GM23338 (cell line): Measurements from ENCODE around the gene RAB3GAP1. TPM values are rescaled to one million over a fixed set of nuclear protein-coding genes. Genes with fewer than 3 reads are reported as not detected.

Experiments used
- ATAC-seq: fragments of 200-7000 bp; cut with Tn5 transposase; 3 replicates; pipeline ENCODE4 v1.9.1; 2020
- DNase-seq: peaks from one replicate; pipeline ENCODE4 v3.0.0-alpha.2; 2015; ENCODE audit warnings: low spot score
- H2AFZ ChIP-seq: fragments of 200-600 bp; sonication (generic); 2 replicates; pipeline ENCODE4 v1.8.0; 2016; ENCODE audit warnings: antibody characterized with exemption, mild to moderate bottlenecking, moderate library complexity
- H3F3A ChIP-seq: fragments of 200-600 bp; sonication (generic); replicated peaks from 2 replicates; pipeline ENCODE4 v1.8.0; 2017; ENCODE audit warnings: antibody characterized with exemption, mixed run types, low read depth
- H3K27ac ChIP-seq: fragments of 200-600 bp; sonication (generic); 2 replicates; pipeline ENCODE4 v1.6.1; 2016; ENCODE audit warnings: low read depth
- H3K27me3 ChIP-seq: fragments of 200-600 bp; sonication (generic); 2 replicates; pipeline ENCODE4 v1.8.0; 2016; ENCODE audit warnings: mild to moderate bottlenecking, mixed run types, moderate library complexity; ENCODE audit not compliant: insufficient read depth
- H3K36me3 ChIP-seq: fragments of 200-600 bp; sonication (generic); 2 replicates; pipeline ENCODE4 v1.8.0; 2016; ENCODE audit warnings: mild to moderate bottlenecking; ENCODE audit not compliant: insufficient read depth
- H3K4me1 ChIP-seq: fragments of 200-600 bp; sonication (generic); 2 replicates; pipeline ENCODE4 v1.8.0; 2016; ENCODE audit warnings: mild to moderate bottlenecking, moderate library complexity; ENCODE audit not compliant: insufficient read depth
- H3K4me2 ChIP-seq: fragments of 200-600 bp; sonication (generic); 2 replicates; pipeline ENCODE4 v1.7.1; 2017; ENCODE audit warnings: mixed run types
- H3K4me3 ChIP-seq: fragments of 200-600 bp; sonication (generic); 2 replicates; pipeline ENCODE4 v1.6.1; 2016; ENCODE audit warnings: mixed run types
- H3K79me2 ChIP-seq: fragments of 200-600 bp; sonication (generic); replicated peaks from 2 replicates; pipeline ENCODE4 v1.8.0; 2017; ENCODE audit warnings: mild to moderate bottlenecking; ENCODE audit not compliant: insufficient read depth
- H3K9me2 ChIP-seq: fragments of 200-600 bp; sonication (generic); 2 replicates; pipeline ENCODE4 v1.8.0; 2017; ENCODE audit not compliant: insufficient read depth
- H4K20me1 ChIP-seq: fragments of 200-600 bp; sonication (generic); replicated peaks from 2 replicates; pipeline ENCODE4 v1.8.0; 2017; ENCODE audit warnings: mild to moderate bottlenecking; ENCODE audit not compliant: insufficient read depth
- H3K27ac Mint-ChIP-seq: 2 replicates; pipeline ENCODE4 v1.8.0; 2020; ENCODE audit warnings: inconsistent platforms, mild to moderate bottlenecking, moderate library complexity, mixed read lengths
- H3K27me3 Mint-ChIP-seq: 3 replicates; pipeline ENCODE4 v1.8.0; 2022; ENCODE audit warnings: low read depth, mild to moderate bottlenecking, moderate library complexity, mixed read lengths, inconsistent platforms; ENCODE audit not compliant: insufficient read depth, poor library complexity
- H3K36me3 Mint-ChIP-seq: 3 replicates; pipeline ENCODE4 v1.8.0; 2021; ENCODE audit warnings: low read depth, mild to moderate bottlenecking, inconsistent platforms, moderate library complexity, mixed read lengths
- H3K4me1 Mint-ChIP-seq: 3 replicates; pipeline ENCODE4 v1.8.0; 2020; ENCODE audit warnings: mild to moderate bottlenecking, inconsistent platforms, mixed read lengths
- H3K4me3 Mint-ChIP-seq: 3 replicates; pipeline ENCODE4 v1.8.0; 2021; ENCODE audit warnings: moderate library complexity, mild to moderate bottlenecking, inconsistent platforms, mixed read lengths
- H3K9me3 Mint-ChIP-seq: 3 replicates; pipeline ENCODE4 v1.8.0; 2020; ENCODE audit warnings: moderate library complexity, mild to moderate bottlenecking, inconsistent platforms, mixed read lengths
- CREB1 ChIP-seq: fragments of 250-450 bp; sonication (Bioruptor Pico); IDR thresholded peaks from 2 replicates; pipeline ENCODE4 v1.5.0; 2020; ENCODE audit warnings: low read depth, mild to moderate bottlenecking, moderate library complexity
- CTCF ChIP-seq, 2 experiments: fragments of 200-600 bp in 1 of 2; sonication (generic) in 1 of 2; conservative IDR thresholded peaks; 2 replicates each; pipeline versions ENCODE4 v1.5.1 to v1.6.1; 2016 to 2017; ENCODE audit warnings: antibody characterized with exemption in 2 of 2, low read depth in 2 of 2, mild to moderate bottlenecking in 2 of 2, moderate library complexity in 1 of 2
- EZH2 ChIP-seq: fragments of 200-600 bp; sonication (generic); IDR thresholded peaks from one replicate; pipeline ENCODE4 v1.8.0; 2017; ENCODE audit warnings: antibody characterized with exemption, mild to moderate bottlenecking, low read depth; ENCODE audit not compliant: unreplicated experiment
- EZH2phosphoT487 ChIP-seq: fragments of 200-600 bp; sonication (generic); IDR thresholded peaks from one replicate; pipeline ENCODE4 v1.8.1; 2018; ENCODE audit warnings: antibody characterized with exemption; ENCODE audit not compliant: unreplicated experiment
- JUNB ChIP-seq: IDR thresholded peaks from one replicate; pipeline ENCODE4 v1.6.1; 2016; ENCODE audit warnings: antibody characterized with exemption; ENCODE audit not compliant: unreplicated experiment
- NANOG ChIP-seq: IDR thresholded peaks from 2 replicates; pipeline ENCODE4 v1.6.1; 2016; ENCODE audit warnings: antibody characterized with exemption, borderline replicate concordance
- POLR2AphosphoS5 ChIP-seq: IDR thresholded peaks from 2 replicates; pipeline ENCODE4 v1.6.1; 2016; ENCODE audit warnings: antibody characterized with exemption, low read depth
- REST ChIP-seq: IDR thresholded peaks from one replicate; pipeline ENCODE4 v1.6.1; 2018; ENCODE audit warnings: antibody characterized with exemption; ENCODE audit not compliant: unreplicated experiment
- STAT1 ChIP-seq: IDR thresholded peaks from one replicate; pipeline ENCODE4 v1.6.1; 2016; ENCODE audit warnings: antibody characterized with exemption; ENCODE audit not compliant: unreplicated experiment
- ZNF114 ChIP-seq: fragments of 250-450 bp; sonication (Bioruptor Pico); IDR thresholded peaks from 2 replicates; pipeline ENCODE4 v1.5.0; 2020; ENCODE audit warnings: mild to moderate bottlenecking, moderate library complexity
- ZNF331 ChIP-seq: fragments of 250-450 bp; sonication (Bioruptor Pico); IDR thresholded peaks from 2 replicates; pipeline ENCODE4 v1.5.0; 2020; ENCODE audit warnings: low read depth, mild to moderate bottlenecking, moderate library complexity
- ZNF462 ChIP-seq: fragments of 250-450 bp; sonication (Bioruptor Pico); IDR thresholded peaks from 2 replicates; pipeline ENCODE4 v1.5.0; 2020; ENCODE audit warnings: mild to moderate bottlenecking, moderate library complexity
- polyA plus RNA-seq: library from polyadenylated mRNA; unstranded; fragments of >200 nt; fragmentation: Nextera tagmentation; extraction: Ambion mirVana; gene quantifications from 2 replicates; pipeline ENCODE4 v1.2.1, GENCODE V29; 2016
- total RNA-seq: library from RNA; depleted of rRNA; stranded (reverse); fragments of >200 nt; shearing (Covaris generic); gene quantifications from 2 replicates; pipeline ENCODE4 v1.2.3, GENCODE V29; 2014
- TF ChIP-seq, protein P1 (sequence below): IDR thresholded peaks from 2 replicates; pipeline ENCODE4 v1.6.1; 2016; ENCODE audit warnings: antibody characterized with exemption

Gene RAB3GAP1
- total and polyA plus RNA-seq, 2 experiments from 2014 or later, result 22.5 to 40.4 TPM

DNA sequence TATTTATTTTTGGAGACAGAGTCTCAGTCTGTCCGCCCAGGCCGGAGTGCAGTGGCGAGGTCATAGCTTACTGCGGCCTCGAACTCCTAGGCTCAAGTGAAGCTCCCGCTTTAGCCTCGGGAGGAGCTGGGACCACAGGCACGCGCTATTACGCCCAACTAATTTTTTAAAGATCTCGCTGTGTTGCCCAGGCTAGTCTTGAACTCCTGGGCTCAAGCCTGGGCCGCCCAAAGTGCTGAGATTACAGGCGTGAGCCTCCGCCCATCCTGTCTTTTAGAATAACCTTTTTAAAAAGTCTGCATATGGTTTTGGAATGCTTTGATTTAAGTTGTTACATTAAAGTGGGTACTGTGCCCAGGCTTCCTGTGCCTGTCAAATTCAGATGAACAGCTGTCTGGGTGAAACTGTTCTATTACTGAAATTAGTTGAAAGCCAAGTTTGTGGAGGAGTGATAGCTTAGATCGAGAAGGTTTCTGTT, 944 bp downstream of the RAB3GAP1 start:
- H3K27ac ChIP-seq, result peak overlapping the region; percentile 95; the same call in 1 of the 2 replicates
- DNase-seq (peak; percentile 8), ATAC-seq (peak; percentile 21; the same call in 2 of the 3 replicates)
- H4K20me1 ChIP-seq, result peaks cover 11% of the 10 kb centered on the region
- no peak overlapping the region; the same call in 1 of the 2 replicates for H2AFZ ChIP-seq
- H3K9me2 ChIP-seq, result no peaks in the 10 kb centered on the region
- peaks cover 58% of the 10 kb centered on the region for H3K79me2 ChIP-seq
- peaks cover 2% of the 10 kb centered on the region for H3K27me3 Mint-ChIP-seq
- H3K4me3 ChIP-seq, result peak overlapping the region; percentile 92
- peaks cover 16% of the 10 kb centered on the region for H3K4me1 ChIP-seq
- H3K9me3 Mint-ChIP-seq, result no peaks in the 10 kb centered on the region; the same call in 2 of the 3 replicates
- TF ChIP-seq REST (no peak), EZH2 (no peak), ZNF331 (no peak), CTCF (conservative IDR thresholded peaks at IDR 0.05; ENCODE audit: low read depth in 2 of 2) (no peak), NANOG (no peak), ZNF462 (CRISPR knock-in tag) (no peak), EZH2phosphoT487 (no peak), STAT1 (no peak), POLR2AphosphoS5 (no peak), JUNB (no peak), ZNF114 (CRISPR knock-in tag) (no peak), CREB1 (CRISPR knock-in tag) (no peak)
- TF ChIP-seq, protein P1, sequence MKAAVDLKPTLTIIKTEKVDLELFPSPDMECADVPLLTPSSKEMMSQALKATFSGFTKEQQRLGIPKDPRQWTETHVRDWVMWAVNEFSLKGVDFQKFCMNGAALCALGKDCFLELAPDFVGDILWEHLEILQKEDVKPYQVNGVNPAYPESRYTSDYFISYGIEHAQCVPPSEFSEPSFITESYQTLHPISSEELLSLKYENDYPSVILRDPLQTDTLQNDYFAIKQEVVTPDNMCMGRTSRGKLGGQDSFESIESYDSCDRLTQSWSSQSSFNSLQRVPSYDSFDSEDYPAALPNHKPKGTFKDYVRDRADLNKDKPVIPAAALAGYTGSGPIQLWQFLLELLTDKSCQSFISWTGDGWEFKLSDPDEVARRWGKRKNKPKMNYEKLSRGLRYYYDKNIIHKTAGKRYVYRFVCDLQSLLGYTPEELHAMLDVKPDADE, result no peak
- H3K4me2 ChIP-seq, result peak overlapping the region; percentile 99
- H3K36me3 Mint-ChIP-seq, result peaks cover 21% of the 10 kb centered on the region
- H3K36me3 ChIP-seq, result no peaks in the 10 kb centered on the region
- peak overlapping the region; percentile 100 for H3K4me3 Mint-ChIP-seq
- peaks cover 21% of the 10 kb centered on the region for H3K4me1 Mint-ChIP-seq
- H3K27me3 ChIP-seq, result no peaks in the 10 kb centered on the region
- peak overlapping the region; percentile 99 for H3K27ac Mint-ChIP-seq
- H3F3A ChIP-seq, result no peaks in the 10 kb centered on the region
